Lung microvascular endothelial cell (primary cell): ENCODE results near the gene STK32C. TPM values are rescaled to one million over a fixed set of nuclear protein-coding genes. Genes with fewer than 3 reads are reported as not detected.
"Not testable (repeated sequence)": the region's sequence is repeated elsewhere in the genome, so short reads cannot be mapped to it uniquely, and the experiment has no call there.

Experiments used
- DNase-seq, 2 donors: peaks; one replicate each; pipeline versions ENCODE4 v3.0.0 to v3.0.0-alpha.2; 2010; ENCODE audit warnings: low read depth in 2 of 2
- total RNA-seq: library from RNA; depleted of rRNA; stranded (reverse); fragments of >200 nt; gene quantifications from 2 replicates; pipeline ENCODE4 v1.2.1, GENCODE V29; 2014

STK32C gene
- total RNA-seq, 1 donor from 2014 or later: 10.9 TPM

GRCh38 chr10:132169766-132170560 is 137.8 kb downstream of the STK32C start:
- no peak for DNase-seq

- no peak for DNase-seq
Observed at GRCh38 chr10:132169031-132169765, 138.6 kb downstream of the STK32C start.

- DNase-seq: no peak
Observed at GRCh38 chr10:132168571-132169030, 139.1 kb downstream of the STK32C start.

- DNase-seq: no peak
Observed at GRCh38 chr10:132167976-132168375, 139.8 kb downstream of the STK32C start.

- DNase-seq: no peak
Observed at GRCh38 chr10:132167041-132167674, 140.6 kb downstream of the STK32C start.

GRCh38 chr10:132166216-132166950 is 141.4 kb downstream of the STK32C start:
- DNase-seq: no peak

- no peak for DNase-seq
Observed at GRCh38 chr10:132165416-132165980, 142.3 kb downstream of the STK32C start.

- no peak for DNase-seq
Observed at GRCh38 chr10:132164761-132165278, 142.9 kb downstream of the STK32C start.

- no peak for DNase-seq
Observed at GRCh38 chr10:132163826-132164515, 143.8 kb downstream of the STK32C start.

GRCh38 chr10:132163278-132163765 is 144.4 kb downstream of the STK32C start:
- peak in 1 of 2 donors; percentile 37 for DNase-seq

GRCh38 chr10:132162590-132163277 is 145.0 kb downstream of the STK32C start:
- no peak for DNase-seq

GRCh38 chr10:132162021-132162531 is 145.7 kb downstream of the STK32C start:
- no peak for DNase-seq

- DNase-seq: not testable (repeated sequence)
Observed at GRCh38 chr10:132160834-132161622, 146.7 kb downstream of the STK32C start.

GRCh38 chr10:132160231-132160630 is 147.5 kb downstream of the STK32C start:
- DNase-seq: not testable (repeated sequence)

- DNase-seq: not testable (repeated sequence)
Observed at GRCh38 chr10:132159302-132160230, 148.2 kb downstream of the STK32C start.

GRCh38 chr10:132158823-132159222 is 148.9 kb downstream of the STK32C start:
- no peak for DNase-seq

GRCh38 chr10:132158122-132158741 is 149.5 kb downstream of the STK32C start:
- DNase-seq: no peak
